NCI-H1930 (cell line): ENCODE data around the gene CNOT11.
A peak's percentile ranks its signal among the peaks of the same experiment; 100 is the strongest.
"Not testable (repeated sequence)": the region's sequence is repeated elsewhere in the genome, so short reads cannot be mapped to it uniquely, and the experiment has no call there.

ENCODE experiments used
- DNase-seq, 2 experiments: peaks; one replicate each; lab custom pipeline; 2025; lab: John Stamatoyannopoulos, UW

The CNOT11 gene

DNA sequence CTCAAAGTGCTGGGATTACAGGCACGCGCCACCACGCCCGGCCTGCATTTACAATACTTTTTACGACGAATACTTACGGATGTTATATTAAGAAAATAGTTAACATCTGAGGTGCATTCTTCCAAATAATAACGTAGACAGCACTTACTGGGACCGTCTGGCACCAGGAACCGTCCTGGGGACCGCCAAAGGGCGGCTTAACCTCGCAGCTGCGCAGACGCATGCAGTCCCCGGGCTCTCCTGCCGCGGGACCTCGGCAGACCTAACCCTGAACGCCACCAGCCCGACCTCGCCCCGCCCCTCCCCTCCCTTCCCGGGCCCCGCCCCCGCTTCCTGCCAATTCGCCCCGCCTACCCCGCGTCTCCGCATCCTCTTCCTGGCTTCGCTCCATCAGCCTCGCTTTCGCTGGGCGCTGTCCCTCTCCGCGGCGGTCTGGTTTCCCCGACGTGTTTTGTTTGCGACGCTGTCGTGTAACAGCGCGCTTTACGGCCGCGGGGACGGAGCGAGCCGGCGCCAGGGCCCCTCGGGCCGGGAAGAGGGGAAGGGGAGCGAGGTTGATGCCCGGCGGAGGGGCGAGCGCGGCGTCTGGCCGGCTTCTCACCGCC lies at the start of gene CNOT11:
Gene CNOT11 (plus strand): TSS at position 479 of the 605 bp plus-strand sequence. CDS start 79 bp downstream, at position 558.
- DNase-seq: peak; percentile 94 to 99

DNA sequence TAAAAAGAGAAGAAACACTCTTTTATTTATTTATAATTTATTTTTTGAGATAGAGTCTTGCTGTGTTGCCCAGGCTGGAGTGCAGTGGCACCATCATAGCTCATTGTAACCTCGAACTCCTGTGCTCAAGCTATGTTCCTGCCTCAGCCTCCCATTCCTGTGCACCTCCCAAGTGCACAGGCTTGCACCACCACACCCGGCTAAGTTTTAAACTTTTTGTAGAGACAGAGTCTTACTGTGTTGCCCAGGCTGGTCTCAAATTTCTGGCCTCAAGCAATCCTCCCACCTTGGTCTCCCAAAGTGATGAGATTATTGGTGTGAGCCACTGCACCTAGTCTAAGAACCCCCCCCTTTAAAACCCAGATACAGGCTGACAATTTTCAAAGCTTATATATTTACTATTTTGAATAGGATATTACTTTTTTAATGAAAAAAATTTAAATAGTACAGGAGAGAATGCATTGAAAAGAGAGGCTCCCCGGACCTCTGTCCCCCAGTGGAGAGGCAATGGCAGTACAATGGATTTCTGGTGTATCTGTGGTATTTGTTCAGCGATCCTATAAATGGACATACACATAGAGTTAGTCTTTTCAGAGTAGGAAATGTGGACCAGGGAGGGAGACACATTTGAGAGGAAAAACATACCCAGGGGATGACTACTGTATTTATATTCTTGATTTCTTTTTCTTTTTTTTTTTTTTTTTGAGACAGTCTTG lies 48.1 kb upstream of the CNOT11 start:
- no peak for DNase-seq

DNA sequence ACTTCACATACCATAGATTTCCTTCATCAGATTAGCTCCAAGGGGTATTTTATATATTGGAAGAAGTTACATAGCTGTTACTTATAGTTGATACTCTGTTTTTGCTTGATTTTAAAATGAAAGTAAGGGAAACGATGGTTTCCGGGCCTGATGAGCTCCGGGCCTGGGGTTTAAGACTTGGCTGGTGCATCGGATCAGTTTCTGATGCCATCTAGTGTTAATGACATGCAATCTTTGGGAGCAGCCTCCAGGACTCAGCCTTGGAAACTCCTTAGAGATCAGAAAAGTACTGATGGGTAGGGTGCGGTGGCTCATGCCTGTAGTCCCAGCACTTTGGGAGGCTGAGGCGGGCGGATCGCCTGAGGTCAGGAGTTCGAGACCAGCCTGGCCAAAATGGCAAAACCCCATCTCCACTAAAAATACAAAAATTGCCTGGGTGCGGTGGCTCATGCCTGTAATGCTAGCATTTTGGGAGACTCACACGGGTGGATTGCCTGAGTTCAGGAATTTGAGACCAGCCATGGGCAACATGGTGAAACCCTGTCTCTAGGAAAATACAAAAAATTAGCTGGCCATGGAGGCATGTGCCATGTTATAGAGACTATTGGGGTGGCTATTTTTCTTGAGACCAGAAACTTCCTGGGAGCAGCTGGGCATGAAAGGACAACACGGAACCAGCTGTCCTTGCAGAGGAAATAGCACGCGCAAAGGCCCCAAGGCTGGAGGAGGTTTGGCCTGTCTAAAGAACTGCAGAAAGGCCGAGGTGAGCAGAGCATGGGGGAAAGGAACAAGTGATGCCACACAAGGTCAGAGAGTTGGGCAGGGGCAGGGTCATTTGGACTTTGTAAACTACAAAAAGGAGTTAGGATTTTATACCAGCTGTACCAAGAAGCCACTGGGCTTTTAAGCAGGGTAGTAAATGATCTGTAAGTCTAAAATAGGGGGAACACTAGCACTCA lies 46.9 kb upstream of the CNOT11 start:
- peak; percentile 26 to 30 for DNase-seq

DNA sequence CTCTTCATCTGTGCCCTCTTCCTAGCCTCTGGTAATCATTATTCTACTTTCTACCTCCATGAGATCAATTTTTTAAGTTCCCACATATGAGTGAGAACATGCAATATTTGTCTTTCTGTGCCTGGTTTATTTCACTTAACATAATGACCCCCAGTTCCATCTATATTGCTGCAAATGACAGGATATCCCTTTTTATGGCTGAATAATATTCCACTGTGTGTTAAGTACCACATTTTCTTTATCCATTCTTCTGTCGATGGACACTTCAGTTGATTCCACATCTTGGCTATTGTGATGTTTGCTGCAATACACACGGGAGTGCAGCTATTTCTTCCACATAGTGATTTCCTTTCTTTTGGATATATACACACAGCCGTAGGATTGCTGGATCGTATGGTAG lies 43.9 kb upstream of the CNOT11 start:
- no peak for DNase-seq

DNA sequence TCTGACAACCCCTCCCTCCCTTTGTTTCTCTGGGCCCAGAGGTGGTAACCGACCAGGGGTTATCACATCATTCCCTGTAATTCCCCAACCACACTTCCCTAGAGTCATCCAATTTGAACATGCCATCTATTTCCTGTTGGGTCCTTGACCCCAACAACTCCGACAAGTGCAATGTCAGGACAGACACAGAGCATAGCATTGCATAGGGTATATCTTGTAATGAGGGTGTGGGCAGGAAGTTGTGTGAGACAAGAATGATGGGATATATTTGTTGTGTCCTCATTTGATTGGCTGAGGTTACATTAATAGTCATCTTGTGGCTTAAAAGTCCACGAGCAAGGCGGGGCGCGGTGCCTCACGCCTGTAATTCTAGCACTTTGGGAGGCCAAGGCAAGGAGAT lies 33.4 kb upstream of the CNOT11 start:
- no peak for DNase-seq

DNA sequence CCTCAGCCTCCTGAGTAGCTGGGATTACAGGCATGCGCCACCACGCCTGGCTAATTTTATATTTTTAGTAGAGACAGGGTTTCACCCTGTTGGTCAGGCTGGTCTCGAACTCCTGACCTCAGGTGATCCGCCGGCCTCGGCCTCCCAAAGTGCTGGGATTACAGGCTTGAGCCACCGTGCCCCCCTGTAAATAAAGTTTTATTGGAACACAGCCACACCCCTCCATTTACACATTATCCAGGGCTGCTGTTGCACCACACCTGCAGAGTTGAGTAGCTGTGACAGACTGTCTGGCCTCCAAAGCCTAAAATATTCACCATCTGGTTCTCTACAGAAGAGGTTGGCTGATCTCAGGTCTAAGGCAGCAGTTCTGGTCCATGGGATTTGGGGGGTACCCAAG lies 32.6 kb upstream of the CNOT11 start:
- not testable (repeated sequence) for DNase-seq

DNA sequence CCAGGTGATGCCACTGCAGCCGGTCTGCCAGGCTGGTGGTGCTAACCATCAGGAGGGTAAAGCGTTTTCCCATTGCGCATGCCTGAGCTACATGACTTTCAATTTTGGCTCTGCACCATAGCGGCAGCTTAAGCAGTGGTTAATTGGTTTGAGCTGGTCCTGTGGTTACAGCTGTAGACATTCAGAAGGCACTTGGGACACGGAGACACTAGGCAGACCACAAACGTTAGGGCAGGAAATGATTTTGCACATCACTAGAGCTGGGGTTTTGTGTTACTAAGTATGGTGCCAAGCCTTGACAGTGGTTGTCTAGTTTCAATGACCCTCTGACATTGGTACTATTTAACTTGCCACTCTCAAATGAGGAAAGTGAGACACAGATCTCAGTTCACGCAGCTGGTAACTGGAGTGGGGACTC lies 28.9 kb upstream of the CNOT11 start:
- DNase-seq: no peak

DNA sequence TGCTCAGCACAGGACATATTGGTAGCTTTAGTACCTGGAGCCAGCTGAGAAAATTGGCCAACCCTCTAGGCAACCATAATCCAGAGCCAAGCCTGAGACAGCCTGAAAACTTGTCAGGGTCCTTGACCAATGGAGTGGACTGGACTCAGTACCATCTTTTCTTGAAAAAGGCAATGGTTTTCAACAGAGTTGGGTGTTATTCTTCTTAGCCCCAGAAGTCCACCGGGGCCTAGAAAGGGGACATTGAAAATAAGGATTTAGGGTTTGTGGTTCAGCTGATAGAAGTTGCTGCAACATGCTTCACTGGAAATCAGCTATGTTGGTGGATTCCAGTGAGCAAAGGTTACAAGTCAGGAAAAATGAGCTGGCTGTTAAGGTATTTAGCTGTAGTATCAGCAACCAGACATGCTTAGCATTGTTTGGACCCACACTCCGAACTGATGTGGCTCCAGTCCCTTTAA lies 22.1 kb upstream of the CNOT11 start:
- no peak for DNase-seq

DNA sequence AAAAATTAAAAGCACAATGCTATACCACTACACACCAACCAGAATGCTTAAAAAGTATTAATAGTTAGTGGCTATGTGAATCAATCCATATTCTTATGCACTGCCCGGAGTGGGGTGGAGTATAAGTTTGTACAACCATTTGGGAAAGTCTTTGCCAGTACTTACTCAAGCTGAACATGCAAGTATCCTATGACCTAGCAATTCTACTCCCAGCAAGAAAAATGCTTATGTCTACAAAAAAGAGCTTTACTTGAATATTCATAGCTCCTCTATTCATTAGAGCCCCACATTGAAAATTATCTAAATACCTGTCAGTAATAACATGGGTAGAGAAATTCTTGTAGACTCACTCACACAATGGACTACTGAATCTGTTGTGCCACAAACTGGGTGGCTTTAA lies 21.4 kb upstream of the CNOT11 start:
- DNase-seq: no peak

DNA sequence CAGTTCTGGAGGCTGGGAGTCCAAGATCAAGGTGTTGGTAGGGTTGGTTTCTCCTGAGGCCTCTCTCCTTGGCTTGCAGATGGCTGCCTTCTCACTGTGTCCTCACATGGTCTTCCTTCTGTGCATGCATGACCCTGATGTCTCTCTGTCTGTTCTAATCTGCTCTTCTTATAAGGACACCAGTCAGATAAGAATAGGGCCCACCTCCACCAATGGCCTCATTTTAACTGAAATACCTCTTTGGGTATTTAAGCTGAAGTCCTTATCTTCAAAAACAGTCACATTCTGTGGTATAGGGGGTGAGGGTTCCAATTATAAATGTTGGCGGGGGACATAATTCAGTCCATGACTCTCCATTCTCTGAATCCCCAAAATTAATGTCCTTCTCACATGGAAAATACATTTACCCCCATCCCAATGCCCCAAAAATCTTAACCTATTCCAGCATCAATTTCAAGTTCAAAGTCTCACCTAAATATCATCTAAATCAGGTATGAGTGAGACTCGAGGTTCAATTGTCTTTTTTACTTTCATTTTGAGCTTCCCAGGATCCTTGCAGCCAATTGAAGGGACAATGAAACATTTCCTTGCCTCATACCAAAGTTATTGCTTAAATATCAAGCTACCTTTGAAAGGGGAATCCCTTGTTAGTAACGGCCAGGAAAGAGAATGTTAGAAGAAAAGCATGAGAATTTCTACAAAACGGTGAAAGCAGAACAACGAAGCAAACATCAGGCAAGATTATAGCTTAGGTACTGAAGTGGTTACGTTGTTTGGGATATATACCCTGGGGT lies 20.6 kb upstream of the CNOT11 start:
- DNase-seq: no peak

DNA sequence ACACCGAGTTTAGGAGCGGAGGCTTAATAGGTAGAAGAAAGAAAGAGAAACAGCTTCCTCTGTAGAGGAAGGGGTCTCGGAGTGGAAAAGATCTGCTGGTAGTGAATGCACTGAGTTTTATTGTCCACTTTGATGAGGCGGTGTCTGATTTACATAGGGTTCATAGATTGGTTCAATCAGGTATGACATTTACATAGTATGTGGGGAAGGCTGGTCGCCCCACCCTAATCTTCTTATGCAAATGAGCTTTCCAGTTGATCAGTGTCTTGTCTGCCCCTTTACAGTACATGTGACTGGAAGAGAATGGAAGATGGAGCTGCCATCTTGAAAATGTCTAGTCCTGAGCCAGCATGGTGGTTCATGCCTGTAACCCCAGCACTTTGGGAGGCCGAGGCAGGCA lies 19.9 kb upstream of the CNOT11 start:
- DNase-seq: no peak

DNA sequence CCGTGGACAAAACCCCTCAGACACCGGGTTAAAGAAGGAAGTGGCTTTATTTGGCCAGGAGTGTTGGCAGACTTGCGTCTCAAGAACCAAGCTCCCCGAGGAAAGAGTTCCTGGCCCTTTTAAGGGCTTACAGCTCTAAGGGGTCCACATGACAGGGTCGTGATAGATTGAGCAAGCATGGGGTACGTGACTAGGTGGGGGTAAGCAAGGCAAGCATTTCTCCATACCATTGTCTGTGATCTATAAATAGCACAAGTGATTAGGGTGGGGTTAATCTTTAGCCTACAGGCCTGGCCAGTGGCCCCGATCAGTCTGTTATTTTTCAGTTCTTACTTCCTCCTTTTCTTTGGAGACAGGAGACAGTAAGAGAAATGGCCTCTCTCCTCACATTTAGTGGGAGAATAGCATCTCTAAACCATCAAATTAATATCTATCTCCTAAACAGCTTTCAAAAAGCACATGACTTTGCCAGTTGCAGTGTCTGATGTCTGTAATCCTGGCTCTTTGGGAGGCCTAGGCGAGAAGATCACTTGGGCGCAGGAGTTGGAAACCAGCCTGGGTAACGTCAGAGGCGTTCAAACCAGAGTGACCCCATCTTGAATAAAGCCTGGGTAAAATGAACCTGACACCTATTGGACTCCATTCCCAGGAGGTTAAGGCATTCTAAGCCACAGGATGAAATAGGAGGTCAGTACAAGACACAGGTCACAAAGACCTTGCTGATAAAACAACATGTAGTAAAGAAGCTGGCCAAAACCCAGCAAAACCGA lies 18.3 kb upstream of the CNOT11 start:
- no peak for DNase-seq

DNA sequence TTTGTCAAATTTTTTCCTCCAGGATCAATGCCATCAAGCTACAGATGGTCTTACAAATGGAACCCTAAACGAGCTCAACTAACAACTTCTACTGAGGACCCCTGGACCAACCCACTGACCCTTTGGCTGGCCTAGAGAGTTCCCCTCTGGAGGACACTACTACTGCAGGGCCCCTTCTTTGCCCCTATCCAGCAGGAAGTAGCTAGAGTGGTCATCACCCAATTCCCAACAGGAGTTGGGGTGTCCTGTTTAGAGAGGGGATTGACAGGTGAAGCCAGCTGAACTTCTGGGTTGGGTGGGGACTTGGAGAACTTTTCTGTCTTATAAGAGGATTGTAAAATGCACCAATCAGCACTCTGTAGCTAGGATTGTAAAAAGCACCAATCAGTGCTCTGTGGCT lies 16.7 kb upstream of the CNOT11 start:
- DNase-seq: not testable (repeated sequence)

DNA sequence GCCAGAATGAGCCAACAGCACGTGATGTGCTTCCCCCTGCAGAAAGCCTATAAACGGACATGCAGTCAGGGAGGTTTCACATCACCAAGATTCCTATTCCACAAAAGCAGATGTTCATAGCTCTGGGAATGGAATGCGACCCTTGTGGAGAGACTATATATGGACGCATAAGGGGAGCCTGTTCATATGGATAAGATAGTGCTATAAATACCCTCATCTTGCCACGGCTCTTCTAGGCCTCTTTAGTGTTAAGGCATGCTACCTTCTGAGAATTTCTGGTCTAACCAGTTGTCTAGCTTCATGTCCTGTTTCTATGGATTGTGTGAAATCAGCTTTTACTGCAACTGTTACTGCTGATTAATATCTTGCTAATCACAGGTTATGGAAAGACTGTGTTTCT lies 14.7 kb upstream of the CNOT11 start:
- not testable (repeated sequence) for DNase-seq

DNA sequence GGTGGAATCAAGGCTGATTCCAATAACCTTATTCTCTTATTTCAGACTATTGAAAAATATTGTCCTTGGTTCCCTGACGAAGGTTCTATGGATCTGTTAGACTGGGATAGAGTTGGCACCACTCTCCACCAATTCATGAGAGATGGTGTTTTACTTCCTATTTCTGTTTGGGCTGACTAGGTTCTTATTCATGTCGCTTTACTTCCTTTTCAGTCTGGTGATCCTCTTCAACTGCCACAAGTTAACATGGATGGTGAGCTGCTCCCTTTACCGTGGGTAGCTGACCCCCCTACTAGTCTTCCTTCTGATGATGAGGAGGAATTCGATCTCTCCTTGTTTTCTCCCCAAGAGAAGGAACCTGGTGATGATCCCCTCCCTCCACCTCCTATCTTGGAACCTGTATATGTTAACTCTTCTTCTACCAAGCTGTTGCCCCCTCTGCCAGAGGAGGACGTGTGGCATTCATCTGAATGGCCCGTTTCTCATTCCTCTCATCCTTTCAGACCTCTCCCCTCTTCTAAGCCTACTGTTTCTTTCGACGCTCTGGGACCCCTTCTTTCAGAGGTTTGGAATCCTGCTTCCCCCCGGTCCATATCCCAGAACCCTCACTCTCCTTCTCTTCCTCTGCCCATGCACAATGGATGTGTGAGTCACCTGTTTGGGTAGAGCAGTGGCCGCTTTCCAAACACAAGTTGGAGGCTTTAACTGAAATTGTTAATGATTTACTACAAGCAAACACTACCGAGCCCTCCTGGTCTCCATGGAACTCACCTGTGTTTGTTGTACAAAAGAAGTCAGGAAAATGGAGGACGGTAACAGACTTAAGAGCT lies 13.5 kb upstream of the CNOT11 start:
- DNase-seq: no peak

DNA sequence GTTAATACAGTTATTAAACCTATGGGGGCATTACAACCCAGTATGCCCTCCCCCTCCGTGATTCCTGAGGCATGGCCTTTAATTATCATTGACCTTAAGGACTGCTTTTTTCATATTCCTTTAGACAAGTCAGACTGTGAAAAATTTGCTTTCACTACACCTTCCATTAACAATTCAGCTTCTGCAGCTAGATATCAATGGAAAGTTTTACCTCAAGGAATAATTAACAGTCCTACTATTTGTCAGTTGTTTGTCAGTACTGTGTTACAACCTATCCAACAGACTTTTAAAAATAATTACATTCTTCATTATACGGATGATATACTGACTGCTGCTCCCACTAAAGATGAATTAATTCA lies 12.9 kb upstream of the CNOT11 start:
- DNase-seq: not testable (repeated sequence)

DNA sequence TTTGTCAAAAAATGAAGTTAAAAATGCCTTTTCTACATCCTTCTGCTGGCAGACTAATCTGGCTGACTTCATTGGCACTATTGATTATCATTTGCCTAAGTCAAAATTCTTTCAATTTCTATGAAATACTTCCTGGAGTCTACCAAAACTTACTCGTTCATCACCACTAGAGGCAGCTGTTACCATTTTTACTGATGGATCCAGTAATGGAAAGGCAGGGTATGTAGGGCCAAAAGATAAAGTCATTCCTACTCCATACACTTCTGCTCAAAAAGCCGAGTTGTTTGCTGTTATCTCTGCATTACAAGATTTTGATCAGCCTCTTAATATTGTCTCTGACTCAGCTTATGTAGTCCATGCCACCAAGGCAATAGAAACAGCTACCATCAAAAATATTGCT lies 12.0 kb upstream of the CNOT11 start:
- DNase-seq: not testable (repeated sequence)

DNA sequence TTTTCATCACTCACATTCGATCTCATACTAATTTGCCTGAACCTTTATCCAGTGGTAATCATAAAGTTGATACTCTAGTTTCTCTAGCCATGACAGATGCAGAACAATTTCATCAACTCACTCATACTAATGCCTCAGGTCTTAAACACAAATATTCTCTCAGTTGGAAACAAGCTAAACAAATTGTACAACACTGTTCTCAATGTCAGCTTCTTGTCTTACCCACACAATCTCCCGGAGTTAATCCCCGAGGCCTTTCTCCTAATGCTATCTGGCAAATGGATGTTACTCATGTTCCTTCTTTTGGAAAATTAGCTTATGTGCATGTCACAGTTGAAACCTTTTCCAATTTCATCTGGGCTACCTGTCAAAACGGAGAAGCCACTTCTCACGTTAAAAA lies 11.5 kb upstream of the CNOT11 start:
- DNase-seq: no peak

DNA sequence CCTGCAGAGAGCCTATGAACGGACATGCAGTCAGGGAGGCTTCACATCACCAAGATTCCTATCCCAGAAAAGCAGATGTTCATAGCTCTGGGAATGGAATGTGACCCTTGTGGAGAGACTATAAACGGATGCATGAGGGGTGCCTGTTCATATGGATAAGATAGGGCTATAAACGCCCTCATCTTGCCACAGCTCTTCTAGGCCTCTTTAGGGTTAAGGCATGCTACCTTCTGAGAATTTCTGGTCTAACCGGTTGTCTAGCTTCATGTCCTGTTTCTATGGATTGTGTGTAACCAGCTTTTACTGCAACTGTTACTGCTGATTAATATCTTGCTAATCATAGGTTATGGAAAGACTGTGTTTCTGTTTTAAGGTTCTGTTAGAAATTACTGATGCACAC lies 8.3 kb upstream of the CNOT11 start:
- DNase-seq: not testable (repeated sequence)

DNA sequence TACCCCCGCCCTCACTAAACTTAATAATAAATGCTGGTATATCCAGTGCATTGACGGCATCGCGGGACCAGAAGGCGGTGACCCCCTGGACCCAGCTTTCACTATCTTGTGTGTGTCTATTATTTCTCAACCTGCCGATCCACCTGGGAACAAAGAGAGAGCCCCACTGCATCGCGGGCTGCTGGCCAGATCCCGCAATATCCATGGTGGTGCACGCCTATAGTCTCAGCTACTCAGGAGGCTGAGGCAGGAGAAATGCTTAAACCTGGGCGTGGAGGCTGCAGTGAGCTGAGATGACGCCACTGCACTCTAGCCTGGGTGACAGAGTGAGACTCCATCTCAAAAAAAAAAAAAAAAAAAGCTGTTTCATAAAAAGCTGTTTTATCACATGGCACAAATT lies 7.8 kb upstream of the CNOT11 start:
- DNase-seq: not testable (repeated sequence)
